Ovary (tissue), 9 donors: Measurements from ENCODE around the gene PRRT3. TPM values are rescaled to one million over a fixed set of nuclear protein-coding genes. Genes with fewer than 3 reads are reported as not detected.
"Not testable (repeated sequence)": the region's sequence is repeated elsewhere in the genome, so short reads cannot be mapped to it uniquely, and the experiment has no call there.

Experiments
- DNase-seq, 5 donors: peaks; one replicate each; pipeline ENCODE4 v3.0.0-alpha.2; 2019 to 2020
- H3K27ac ChIP-seq, 2 donors: fragments of 200-600 bp; one replicate each; pipeline versions ENCODE4 v1.5.1 to v1.8.0; 2019 to 2022
- H3K27me3 ChIP-seq: fragments of 200-600 bp; one replicate; pipeline ENCODE4 v1.8.0; 2022
- H3K36me3 ChIP-seq: fragments of 200-600 bp; sonication (generic); one replicate; pipeline ENCODE4 v1.5.1; 2019
- H3K4me1 ChIP-seq: one replicate; pipeline ENCODE4 v1.8.1; 2013; ENCODE audit warnings: mild to moderate bottlenecking, moderate library complexity; ENCODE audit not compliant: insufficient read depth
- H3K4me3 ChIP-seq: fragments of 200-600 bp; sonication (generic); one replicate; pipeline ENCODE4 v1.5.1; 2017
- H3K9me3 ChIP-seq, 2 donors: fragments of 200-600 bp in 1 of 2; sonication (generic) in 1 of 2; one replicate each; pipeline versions ENCODE4 v1.5.1 to v1.8.1; 2013 to 2019; ENCODE audit warnings: mild to moderate bottlenecking in 1 of 2, moderate library complexity in 1 of 2
- EP300 ChIP-seq: sonication (generic); formaldehyde crosslinking; IDR thresholded peaks from one replicate; pipeline ENCODE4 v1.6.1; 2017; ENCODE audit warnings: antibody characterized with exemption
- POLR2A ChIP-seq: fragments of 450-650 bp; IDR thresholded peaks from one replicate; pipeline ENCODE4 v1.6.1; 2017; ENCODE audit warnings: antibody characterized with exemption, mild to moderate bottlenecking, moderate library complexity
- WGBS, 3 donors: extraction: QIAGEN DNeasy Blood & Tissue Kit in 1 of 3; methylation state at CpG; one replicate each; pipeline versions ENCODE4 v1.1.5 to v1.1.7; 2013 to 2017; 5-methylcytosine and 5-hydroxymethylcytosine counted together
- intact Hi-C, 4 donors: fragments of 100-400 bp; cut with DNase I; formaldehyde crosslinking; loops; one replicate each; pipeline versions ENCODE4 v1.11.0 to v1.15.1; 2022 to 2023
- polyA plus RNA-seq, 2 donors: library from polyadenylated mRNA; stranded (reverse); fragments of 200-250 nt in 1 of 2; fragments of 350-450 nt in 1 of 2; fragmentation: Illumina TruSeq in 1 of 2; extraction: RNeasy Lipid Tissue Mini Kit (QIAGEN cat#74804) in 1 of 2; gene quantifications; one replicate each; pipeline ENCODE4 v1.2.3, GENCODE V29; 2013 to 2014
- total RNA-seq, 7 donors: library from RNA; depleted of rRNA in 2 of 7; stranded (reverse); fragments of >200 nt in 2 of 7; fragmentation: NEBNext Ultra II Directional in 3 of 7; extraction: Animal tissue kit (Norgen Biotek cat#: 25700) in 3 of 7; gene quantifications; one replicate each; pipeline versions ENCODE4 v1.1.0 to v1.2.4, GENCODE V29; 2016 to 2023
- TF ChIP-seq, protein P1 (sequence below), 3 donors: fragments of 450-650 bp in 2 of 3; fragments of 200-600 bp in 1 of 3; IDR thresholded peaks; one replicate each; pipeline versions ENCODE4 v1.5.1 to v1.8.0; 2016 to 2022; ENCODE audit warnings: antibody characterized with exemption in 3 of 3, mild to moderate bottlenecking in 1 of 3
- donor health status: DM: no; HTN: no; CAD: no; lungs with moderate emphysema.
- donor health status: DM: no; HTN: no; CAD: no.
- donor health status: Bipolar disorder and iron deficiency.
- donor health status: DM: yes; HTN: yes; CAD: no.
- donor health status: DM: no; HTN: no; CAD: no.
- donor health status: DM: yes; HTN: yes; CAD: no.

PRRT3 gene
- total and polyA plus RNA-seq, 9 donors = 1.0 to 6.0 (median 1.9) TPM

DNA sequence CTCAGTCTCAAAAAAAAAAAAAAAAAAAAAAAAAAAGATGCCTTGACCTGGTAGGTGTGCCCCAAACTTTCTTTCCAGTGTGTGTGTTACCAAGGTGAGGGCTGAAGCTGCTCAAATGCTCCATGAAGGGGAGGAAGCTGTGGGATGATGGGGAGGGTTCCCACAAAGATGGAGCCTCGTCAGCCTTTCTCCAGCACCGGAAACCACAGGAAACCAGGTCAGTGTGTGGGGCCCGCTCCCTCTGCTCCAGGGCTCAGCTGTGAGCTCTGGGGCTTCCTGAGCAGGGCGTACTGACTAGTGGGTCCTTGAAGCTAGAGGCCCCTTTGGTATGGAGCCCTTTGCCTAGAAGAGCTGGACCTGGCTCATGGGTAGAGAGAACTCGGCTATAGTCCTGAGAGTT is 50.2 kb downstream of the PRRT3 start:
- H3K36me3 ChIP-seq = no peaks in the 10 kb centered on the region
- TF ChIP-seq, protein P1, sequence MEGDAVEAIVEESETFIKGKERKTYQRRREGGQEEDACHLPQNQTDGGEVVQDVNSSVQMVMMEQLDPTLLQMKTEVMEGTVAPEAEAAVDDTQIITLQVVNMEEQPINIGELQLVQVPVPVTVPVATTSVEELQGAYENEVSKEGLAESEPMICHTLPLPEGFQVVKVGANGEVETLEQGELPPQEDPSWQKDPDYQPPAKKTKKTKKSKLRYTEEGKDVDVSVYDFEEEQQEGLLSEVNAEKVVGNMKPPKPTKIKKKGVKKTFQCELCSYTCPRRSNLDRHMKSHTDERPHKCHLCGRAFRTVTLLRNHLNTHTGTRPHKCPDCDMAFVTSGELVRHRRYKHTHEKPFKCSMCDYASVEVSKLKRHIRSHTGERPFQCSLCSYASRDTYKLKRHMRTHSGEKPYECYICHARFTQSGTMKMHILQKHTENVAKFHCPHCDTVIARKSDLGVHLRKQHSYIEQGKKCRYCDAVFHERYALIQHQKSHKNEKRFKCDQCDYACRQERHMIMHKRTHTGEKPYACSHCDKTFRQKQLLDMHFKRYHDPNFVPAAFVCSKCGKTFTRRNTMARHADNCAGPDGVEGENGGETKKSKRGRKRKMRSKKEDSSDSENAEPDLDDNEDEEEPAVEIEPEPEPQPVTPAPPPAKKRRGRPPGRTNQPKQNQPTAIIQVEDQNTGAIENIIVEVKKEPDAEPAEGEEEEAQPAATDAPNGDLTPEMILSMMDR (IDR thresholded peaks at IDR 0.05) = no peak
- no peak for TF ChIP-seq POLR2A
- TF ChIP-seq EP300 = no peak
- no peak for DNase-seq
- intact Hi-C loops = no loop called here
- H3K27ac ChIP-seq = no peak overlapping the region
- H3K9me3 ChIP-seq = no peaks in the 10 kb centered on the region
- no peak overlapping the region for H3K4me3 ChIP-seq
- WGBS, 3 donors = 62 to 75% (median 72%) methylated on average over 4 to 5 of the region's 5 CpGs
- no peaks in the 10 kb centered on the region for H3K4me1 ChIP-seq
- H3K27me3 ChIP-seq = no peaks in the 10 kb centered on the region

DNA sequence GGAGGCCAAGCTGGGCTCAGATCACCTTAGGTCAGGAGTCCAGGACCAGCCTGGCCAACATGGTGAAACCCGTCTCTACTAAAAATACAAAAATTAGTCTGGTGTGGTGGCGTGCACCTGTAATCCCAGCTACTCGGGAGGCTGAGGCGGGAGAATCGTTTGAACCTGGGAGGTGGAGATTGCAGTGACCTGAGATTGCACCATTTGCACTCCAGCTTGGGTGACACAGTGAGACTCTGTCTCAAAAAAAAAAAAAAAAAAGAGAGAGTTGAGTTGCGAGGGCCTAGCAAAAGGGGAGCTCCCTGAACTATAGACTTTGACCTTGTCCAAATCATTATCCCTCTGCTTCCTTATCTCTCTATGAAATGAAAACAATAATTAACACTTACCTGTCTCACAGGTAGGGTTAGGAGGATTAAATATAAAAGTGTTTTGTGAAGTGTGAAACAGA is 51.2 kb downstream of the PRRT3 start:
- H3K27ac ChIP-seq, H3K9me3 ChIP-seq, H3K4me3 ChIP-seq, intact Hi-C loops, H3K36me3 ChIP-seq, DNase-seq, H3K27me3 ChIP-seq, H3K4me1 ChIP-seq: not testable (repeated sequence)
- WGBS, 3 donors = 83 to 91% (median 83%) methylated on average over 6 of the region's 6 CpGs

DNA sequence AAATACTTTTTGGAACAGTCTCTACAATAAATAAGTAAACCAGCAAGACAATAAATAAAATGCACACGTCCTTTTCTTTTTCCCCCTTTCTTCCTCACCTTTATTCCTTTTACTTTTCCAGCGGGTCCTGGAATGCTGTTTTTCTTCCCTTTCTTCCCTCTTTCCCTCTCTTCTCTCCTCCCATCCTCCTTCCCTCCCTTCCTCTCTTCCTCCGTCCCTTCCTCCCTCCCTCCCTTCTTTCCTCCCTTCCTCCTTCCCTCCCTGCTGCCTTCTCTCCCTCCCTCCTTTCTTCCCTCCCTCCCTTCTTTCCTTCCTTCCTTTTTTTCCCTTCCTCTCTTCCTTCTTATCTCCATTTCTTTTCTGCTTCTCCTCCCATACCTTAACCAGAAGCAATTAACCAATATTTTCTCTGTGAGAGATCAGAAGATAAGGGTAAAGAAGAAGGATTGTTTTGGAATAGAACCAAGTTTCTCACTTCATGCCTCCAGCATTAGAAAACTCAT is 52.9 kb downstream of the PRRT3 start:
- no peaks in the 10 kb centered on the region for H3K36me3 ChIP-seq
- H3K9me3 ChIP-seq = no peaks in the 10 kb centered on the region
- TF ChIP-seq POLR2A = no peak
- TF ChIP-seq, protein P1 (IDR thresholded peaks at IDR 0.05) = no peak
- TF ChIP-seq EP300 = no peak
- no peaks in the 10 kb centered on the region for H3K4me1 ChIP-seq
- no peak overlapping the region for H3K27ac ChIP-seq
- no peak overlapping the region for H3K4me3 ChIP-seq
- H3K27me3 ChIP-seq = no peaks in the 10 kb centered on the region
- WGBS, 3 donors = 31 to 47% (median 47%) methylated on average over 3 of the region's 3 CpGs
- intact Hi-C loops = no loop called here
- DNase-seq = no peak

DNA sequence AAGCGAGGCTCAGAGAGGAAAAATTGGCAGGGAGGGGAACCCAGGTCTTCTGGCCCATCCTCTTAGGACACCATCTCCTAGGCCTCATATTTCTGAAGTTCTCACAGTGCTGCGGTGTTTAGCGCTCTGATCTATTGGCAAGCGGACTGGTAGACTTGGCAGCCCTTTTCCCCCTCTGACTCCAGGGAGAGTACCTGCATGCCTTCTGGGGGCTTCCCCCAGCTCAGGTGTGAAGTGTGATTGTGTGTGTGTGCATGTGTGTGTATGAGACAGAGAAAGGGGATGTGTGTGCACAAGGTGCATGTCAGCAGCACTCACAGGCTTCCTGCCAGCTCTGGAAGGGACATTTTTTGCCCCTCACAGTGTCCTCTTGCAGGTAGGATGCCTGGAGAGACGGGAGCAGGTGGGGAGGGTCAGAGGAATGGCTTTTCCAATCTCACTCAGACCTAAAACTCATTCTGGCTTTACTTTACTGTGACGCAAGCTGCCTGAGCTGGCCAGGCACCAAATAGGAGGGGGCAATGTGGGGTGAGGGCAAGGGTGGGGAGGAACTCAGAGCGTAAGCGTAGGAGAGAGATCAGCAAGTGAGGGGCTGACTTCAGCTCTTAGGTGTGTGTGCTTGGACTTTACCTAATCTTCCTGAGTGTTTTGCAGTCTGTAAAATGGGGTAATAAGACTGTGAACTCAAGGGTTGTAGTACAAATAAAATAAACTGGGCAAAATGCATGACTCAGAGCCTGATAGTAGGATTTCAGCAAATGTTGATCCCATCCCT is 53.6 kb downstream of the PRRT3 start:
- H3K36me3 ChIP-seq = no peaks in the 10 kb centered on the region
- TF ChIP-seq EP300 = no peak
- TF ChIP-seq POLR2A = no peak
- TF ChIP-seq, protein P1 (IDR thresholded peaks at IDR 0.05) = no peak
- H3K27me3 ChIP-seq = no peaks in the 10 kb centered on the region
- WGBS, 3 donors = 51 to 65% (median 64%) methylated on average over 8 of the region's 8 CpGs
- DNase-seq = no peak
- no peaks in the 10 kb centered on the region for H3K9me3 ChIP-seq
- H3K4me3 ChIP-seq = no peak overlapping the region
- intact Hi-C loops = no loop called here
- H3K4me1 ChIP-seq = peaks cover 1% of the 10 kb centered on the region
- H3K27ac ChIP-seq = no peak overlapping the region
